HCT116 (cell line): ENCODE measurements around the gene NEURL3. TPM values are rescaled to one million over a fixed set of nuclear protein-coding genes. Genes with fewer than 3 reads are reported as not detected.

ENCODE experiments used
- ATAC-seq: fragments of 200-7000 bp; cut with Tn5 transposase; 2 replicates; pipeline ENCODE4 v1.9.1; 2020; ENCODE audit warnings: mild to moderate bottlenecking, moderate library complexity
- BruUV-seq: library from RNA; stranded (reverse); fragments of 400-500 nt; replicated peaks from 2 replicates; lab custom pipeline; 2021; lab: Mats Ljungman, UMichigan
- CTCF ChIA-PET: fragments of 300-600 bp; sonication (Branson Sonifier 250); formaldehyde crosslinking; loops from one replicate; lab custom pipeline; 2021; ENCODE audit warnings: antibody characterized with exemption; lab: Charles Lee
- POLR2A ChIA-PET: fragments of 300-600, 350-600 bp; sonication (Branson Sonifier 250); formaldehyde crosslinking; loops from one replicate; lab custom pipeline; 2021; ENCODE audit warnings: antibody characterized with exemption; lab: Charles Lee
- RAD21 ChIA-PET, 2 experiments: fragments of 300-600 bp; sonication (Branson Sonifier 250); formaldehyde crosslinking; loops; one replicate each; lab custom pipeline; 2023; ENCODE audit warnings: low total read pairs in 2 of 2; ENCODE audit not compliant: uncharacterized antibody in 2 of 2, unreplicated experiment in 2 of 2, low non-redundant PET in 1 of 2; lab: Charles Lee
- DNase-seq: peaks from one replicate; pipeline ENCODE4 v3.0.0-alpha.2; 2010; ENCODE audit warnings: low read depth, low spot score
- H2AFZ ChIP-seq: fragments of 200-600 bp; shearing (Covaris generic), sonication (generic); 2 replicates; pipeline ENCODE4 v1.6.1; 2017; ENCODE audit warnings: low read depth, mixed run types, mixed read lengths, antibody characterized with exemption, low read length; ENCODE audit not compliant: poor library complexity, severe bottlenecking
- H3K27ac ChIP-seq: 2 replicates; pipeline ENCODE4 v1.5.1; 2012; ENCODE audit warnings: low read depth, low read length
- H3K27me3 ChIP-seq: fragments of 200-600 bp; sonication (generic); 2 replicates; pipeline ENCODE4 v1.6.1; 2016; ENCODE audit warnings: mixed run types, low read length, mixed read lengths; ENCODE audit not compliant: insufficient read depth
- H3K36me3 ChIP-seq, 2 experiments: fragments of 200-500 bp in 1 of 2; fragments of 200-600 bp in 1 of 2; sonication (Bioruptor generic) in 1 of 2; sonication (generic) in 1 of 2; 2 replicates each; pipeline versions ENCODE4 v1.5.1 to v1.6.1; 2014 to 2016; ENCODE audit warnings: low read length in 2 of 2, inconsistent platforms in 1 of 2, mixed read lengths in 1 of 2, mixed run types in 1 of 2; ENCODE audit not compliant: insufficient read depth in 2 of 2, control insufficient read depth in 1 of 2
- H3K4me1 ChIP-seq, 2 experiments: fragments of 200-600 bp in 1 of 2; sonication (generic) in 1 of 2; 2 replicates each; pipeline versions ENCODE4 v1.5.1 to v1.6.1; 2012 to 2017; ENCODE audit warnings: low read length in 2 of 2, inconsistent platforms in 1 of 2, mild to moderate bottlenecking in 1 of 2, mixed read lengths in 1 of 2, mixed run types in 1 of 2, moderate library complexity in 1 of 2; ENCODE audit not compliant: insufficient read depth in 2 of 2, control insufficient read depth in 1 of 2
- H3K4me2 ChIP-seq: fragments of 200-600 bp; sonication (generic); 2 replicates; pipeline ENCODE4 v1.6.1; 2017; ENCODE audit warnings: mixed run types, low read length, mixed read lengths
- H3K4me3 ChIP-seq, 2 experiments: fragments of 200-600 bp in 1 of 2; sonication (generic) in 1 of 2; replicated peaks in 1 of 2; 2 replicates each; pipeline ENCODE4 v1.5.1; 2011 to 2016; ENCODE audit warnings: low read length in 2 of 2, control low read depth in 1 of 2, low read depth in 1 of 2, mild to moderate bottlenecking in 1 of 2, mixed read lengths in 1 of 2, mixed run types in 1 of 2
- H3K79me2 ChIP-seq: fragments of 200-600 bp; sonication (generic); 2 replicates; pipeline ENCODE4 v1.6.1; 2017; ENCODE audit warnings: mild to moderate bottlenecking, mixed run types, low read length, moderate library complexity, mixed read lengths; ENCODE audit not compliant: insufficient read depth
- H3K9ac ChIP-seq: fragments of 200-600 bp; sonication (generic); 2 replicates; pipeline ENCODE4 v1.6.1; 2016; ENCODE audit warnings: low read length, mixed read lengths
- H3K9me2 ChIP-seq: fragments of 200-600 bp; sonication (generic), shearing (Covaris generic); 2 replicates; pipeline ENCODE4 v1.6.1; 2017; ENCODE audit warnings: mixed run types, mild to moderate bottlenecking, moderate library complexity; ENCODE audit not compliant: insufficient read depth
- H3K9me3 ChIP-seq, 2 experiments: fragments of 200-500 bp in 1 of 2; fragments of 200-600 bp in 1 of 2; sonication (Bioruptor generic) in 1 of 2; sonication (generic) in 1 of 2; 2 replicates each; pipeline ENCODE4 v1.6.1; 2014 to 2017; ENCODE audit warnings: low read length in 2 of 2, mixed read lengths in 2 of 2, inconsistent platforms in 1 of 2, low read depth in 1 of 2, mild to moderate bottlenecking in 1 of 2, mixed run types in 1 of 2, moderate library complexity in 1 of 2; ENCODE audit not compliant: control insufficient read depth in 1 of 2, insufficient read depth in 1 of 2
- H4K20me1 ChIP-seq: fragments of 200-600 bp; sonication (generic), shearing (Covaris generic); 2 replicates; pipeline ENCODE4 v1.6.1; 2017; ENCODE audit warnings: mixed run types, mild to moderate bottlenecking, moderate library complexity; ENCODE audit not compliant: insufficient read depth
- CBX3 ChIP-seq: IDR thresholded peaks from 2 replicates; pipeline ENCODE4 v1.6.1; 2012; ENCODE audit warnings: low read depth
- CEBPB ChIP-seq: IDR thresholded peaks from 2 replicates; pipeline ENCODE4 v1.6.1; 2012; ENCODE audit warnings: low read depth
- EGR1 ChIP-seq: IDR thresholded peaks from 2 replicates; pipeline ENCODE4 v1.6.1; 2012; ENCODE audit warnings: low read depth
- ELF1 ChIP-seq: IDR thresholded peaks from 2 replicates; pipeline ENCODE4 v1.6.1; 2012; ENCODE audit warnings: low read depth, borderline replicate concordance
- EZH2phosphoT487 ChIP-seq: fragments of 200-600 bp; IDR thresholded peaks from 2 replicates; pipeline ENCODE4 v1.6.1; 2018; ENCODE audit warnings: antibody characterized with exemption, borderline replicate concordance
- POLR2AphosphoS5 ChIP-seq: IDR thresholded peaks from 2 replicates; pipeline ENCODE4 v1.6.1; 2011; ENCODE audit warnings: mild to moderate bottlenecking, low read depth, low read length, moderate library complexity
- SRF ChIP-seq: IDR thresholded peaks from 2 replicates; pipeline ENCODE4 v1.6.1; 2012; ENCODE audit warnings: low read depth
- TCF7L2 ChIP-seq: IDR thresholded peaks from 2 replicates; pipeline ENCODE4 v1.7.0; 2011; ENCODE audit warnings: borderline replicate concordance, inconsistent platforms; ENCODE audit not compliant: insufficient read depth, insufficient read length; ENCODE audit errors: extremely low read depth
- ZFX ChIP-seq: fragments of 450-650 bp; IDR thresholded peaks from 2 replicates; pipeline ENCODE4 v1.6.1; 2017
- ZNF274 ChIP-seq: fragments of 200-500 bp; sonication (Bioruptor generic); IDR thresholded peaks from 2 replicates; pipeline ENCODE4 v1.6.1; 2014; ENCODE audit warnings: mild to moderate bottlenecking, low read depth, low read length, inconsistent platforms
- intact Hi-C: fragments of 100-400 bp; cut with micrococcal nuclease; formaldehyde crosslinking; loops from 2 replicates; pipeline ENCODE4 v1.10.0; 2022
- total RNA-seq: library from RNA; stranded (reverse); gene quantifications from one replicate; pipeline ENCODE4 v1.2.1, GENCODE V29; 2021; ENCODE audit not compliant: unreplicated experiment
- TF ChIP-seq, protein P1 (sequence below): IDR thresholded peaks from 2 replicates; pipeline ENCODE4 v1.6.1; 2012; ENCODE audit warnings: low read depth
- TF ChIP-seq, protein P2 (sequence below): IDR thresholded peaks from 2 replicates; pipeline ENCODE4 v1.6.1; 2012

Gene NEURL3
- total RNA-seq, 1 experiment from 2014 or later: not detected

DNA sequence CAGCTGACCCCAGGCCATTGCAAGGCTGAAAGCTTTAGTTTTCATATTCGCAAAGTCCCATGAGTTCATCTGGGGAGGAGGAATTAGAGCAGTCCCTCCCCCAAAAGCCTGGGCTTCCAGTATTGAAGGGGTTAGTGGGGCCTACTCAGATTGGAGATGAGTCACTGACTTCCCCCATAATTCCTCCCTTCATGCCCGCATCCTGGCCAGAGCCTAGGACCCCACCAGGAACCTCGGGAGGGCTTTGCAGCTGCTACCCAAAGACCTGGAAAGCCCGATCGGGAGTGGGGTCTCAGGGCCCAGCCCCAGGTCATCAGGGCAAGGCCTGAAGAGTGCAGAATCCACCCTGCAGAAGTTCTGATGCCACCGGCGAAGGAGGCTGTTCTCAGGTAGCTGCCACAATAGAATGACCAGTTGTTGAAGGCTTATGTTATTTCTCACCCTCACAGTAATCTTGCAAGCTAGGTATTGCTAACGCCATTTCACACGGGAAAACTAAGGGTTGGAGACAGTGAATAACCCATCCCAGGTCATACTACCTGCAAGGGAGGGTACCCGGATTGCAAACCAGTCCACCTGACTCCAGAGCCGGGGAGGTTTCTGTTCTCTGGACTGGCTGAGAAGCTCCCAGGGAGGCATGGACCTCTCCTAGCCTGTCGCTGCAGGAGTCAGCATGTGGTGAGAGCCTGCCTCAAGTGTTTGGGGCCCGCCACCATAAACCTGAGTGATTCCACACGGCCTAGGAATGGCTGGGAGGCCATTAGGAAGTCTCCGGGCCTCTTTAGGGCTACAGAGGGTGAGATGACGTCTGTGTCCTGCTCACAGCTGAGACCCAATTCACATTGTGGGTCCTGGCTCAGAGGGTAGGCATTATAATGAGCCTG, 25.6 kb upstream of the NEURL3 start:
- ChIA-PET CTCF (no interaction called here), POLR2A (no interaction called here), RAD21 (no interaction called here)
- DNase-seq (no peak), ATAC-seq (no peak)
- intact Hi-C loops: no loop called here
- Histone ChIP-seq H3K9me3 (no peaks in the 10 kb centered on the region), H3K4me2 (peak overlapping the region; percentile 95; the same call in 1 of the 2 replicates), H3K4me3 (no peak overlapping the region), H3K9ac (no peak overlapping the region), H3K27me3 (no peaks in the 10 kb centered on the region), H3K4me1 (peaks cover 12 to 31% of the 10 kb centered on the region in 2 experiments), H3K36me3 (no peaks in the 10 kb centered on the region), H4K20me1 (no peaks in the 10 kb centered on the region), H3K27ac (no peak overlapping the region), H2AFZ (no peak overlapping the region), H3K9me2 (no peaks in the 10 kb centered on the region), H3K79me2 (no peaks in the 10 kb centered on the region)
- TF ChIP-seq, protein P1, sequence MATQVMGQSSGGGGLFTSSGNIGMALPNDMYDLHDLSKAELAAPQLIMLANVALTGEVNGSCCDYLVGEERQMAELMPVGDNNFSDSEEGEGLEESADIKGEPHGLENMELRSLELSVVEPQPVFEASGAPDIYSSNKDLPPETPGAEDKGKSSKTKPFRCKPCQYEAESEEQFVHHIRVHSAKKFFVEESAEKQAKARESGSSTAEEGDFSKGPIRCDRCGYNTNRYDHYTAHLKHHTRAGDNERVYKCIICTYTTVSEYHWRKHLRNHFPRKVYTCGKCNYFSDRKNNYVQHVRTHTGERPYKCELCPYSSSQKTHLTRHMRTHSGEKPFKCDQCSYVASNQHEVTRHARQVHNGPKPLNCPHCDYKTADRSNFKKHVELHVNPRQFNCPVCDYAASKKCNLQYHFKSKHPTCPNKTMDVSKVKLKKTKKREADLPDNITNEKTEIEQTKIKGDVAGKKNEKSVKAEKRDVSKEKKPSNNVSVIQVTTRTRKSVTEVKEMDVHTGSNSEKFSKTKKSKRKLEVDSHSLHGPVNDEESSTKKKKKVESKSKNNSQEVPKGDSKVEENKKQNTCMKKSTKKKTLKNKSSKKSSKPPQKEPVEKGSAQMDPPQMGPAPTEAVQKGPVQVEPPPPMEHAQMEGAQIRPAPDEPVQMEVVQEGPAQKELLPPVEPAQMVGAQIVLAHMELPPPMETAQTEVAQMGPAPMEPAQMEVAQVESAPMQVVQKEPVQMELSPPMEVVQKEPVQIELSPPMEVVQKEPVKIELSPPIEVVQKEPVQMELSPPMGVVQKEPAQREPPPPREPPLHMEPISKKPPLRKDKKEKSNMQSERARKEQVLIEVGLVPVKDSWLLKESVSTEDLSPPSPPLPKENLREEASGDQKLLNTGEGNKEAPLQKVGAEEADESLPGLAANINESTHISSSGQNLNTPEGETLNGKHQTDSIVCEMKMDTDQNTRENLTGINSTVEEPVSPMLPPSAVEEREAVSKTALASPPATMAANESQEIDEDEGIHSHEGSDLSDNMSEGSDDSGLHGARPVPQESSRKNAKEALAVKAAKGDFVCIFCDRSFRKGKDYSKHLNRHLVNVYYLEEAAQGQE: no peak
- TF ChIP-seq EZH2phosphoT487 (no peak), TCF7L2 (no peak), CEBPB (no peak), SRF (no peak), POLR2AphosphoS5 (no peak), ZNF274 (no peak), EGR1 (no peak), ELF1 (no peak), CBX3 (no peak), ZFX (no peak)
- TF ChIP-seq, protein P2, sequence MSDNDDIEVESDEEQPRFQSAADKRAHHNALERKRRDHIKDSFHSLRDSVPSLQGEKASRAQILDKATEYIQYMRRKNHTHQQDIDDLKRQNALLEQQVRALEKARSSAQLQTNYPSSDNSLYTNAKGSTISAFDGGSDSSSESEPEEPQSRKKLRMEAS: no peak
- no TSS peak for BruUV-seq
